NCI-H1930 (cell line): ENCODE results near the gene EPB41L2.
"Not testable (repeated sequence)": the region's sequence is repeated elsewhere in the genome, so short reads cannot be mapped to it uniquely, and the experiment has no call there.

Experiments
- DNase-seq, 2 experiments: peaks; one replicate each; lab custom pipeline; 2025; lab: John Stamatoyannopoulos, UW

EPB41L2 gene

GRCh38 chr6:131003488-131004386 is 59.3 kb downstream of the EPB41L2 start:
- no peak for DNase-seq

GRCh38 chr6:131002661-131002980 is 60.4 kb downstream of the EPB41L2 start:
- DNase-seq: no peak

- no peak for DNase-seq
Measured at GRCh38 chr6:131001945-131002660, 60.9 kb downstream of the EPB41L2 start.

GRCh38 chr6:131001111-131001736 is 61.8 kb downstream of the EPB41L2 start:
- no peak for DNase-seq

GRCh38 chr6:131000544-131000943 is 62.5 kb downstream of the EPB41L2 start:
- no peak for DNase-seq

- no peak for DNase-seq
Measured at GRCh38 chr6:130997061-130997753, 65.8 kb downstream of the EPB41L2 start.

GRCh38 chr6:130996635-130997034 is 66.4 kb downstream of the EPB41L2 start:
- no peak for DNase-seq

GRCh38 chr6:130995783-130996447 is 67.1 kb downstream of the EPB41L2 start:
- DNase-seq: no peak

GRCh38 chr6:130994319-130995097 is 68.5 kb downstream of the EPB41L2 start:
- DNase-seq: no peak

GRCh38 chr6:130993292-130993765 is 69.7 kb downstream of the EPB41L2 start:
- no peak for DNase-seq

GRCh38 chr6:130991422-130992137 is 71.5 kb downstream of the EPB41L2 start:
- DNase-seq: no peak

GRCh38 chr6:130987539-130987938 is 75.5 kb downstream of the EPB41L2 start:
- not testable (repeated sequence) for DNase-seq

GRCh38 chr6:130985115-130985514 is 77.9 kb downstream of the EPB41L2 start:
- DNase-seq: no peak

- DNase-seq: no peak
Measured at GRCh38 chr6:130982941-130983456, 80.0 kb downstream of the EPB41L2 start.

- DNase-seq: no peak
Measured at GRCh38 chr6:130982135-130982534, 80.9 kb downstream of the EPB41L2 start.

GRCh38 chr6:130981409-130981808 is 81.6 kb downstream of the EPB41L2 start:
- no peak for DNase-seq

GRCh38 chr6:130980310-130981032 is 82.6 kb downstream of the EPB41L2 start:
- DNase-seq: no peak

GRCh38 chr6:130978660-130979396 is 84.2 kb downstream of the EPB41L2 start:
- DNase-seq: no peak
